Cerebellar cortex (tissue), 1 donor: ENCODE measurements around the gene BMAL1.
"Not testable (repeated sequence)": the region's sequence is repeated elsewhere in the genome, so short reads cannot be mapped to it uniquely, and the experiment has no call there.

ENCODE experiments used
- DNase-seq: peaks from one replicate; pipeline ENCODE4 v3.0.0-alpha.2; 2015; ENCODE audit warnings: low spot score

Gene BMAL1

DNA sequence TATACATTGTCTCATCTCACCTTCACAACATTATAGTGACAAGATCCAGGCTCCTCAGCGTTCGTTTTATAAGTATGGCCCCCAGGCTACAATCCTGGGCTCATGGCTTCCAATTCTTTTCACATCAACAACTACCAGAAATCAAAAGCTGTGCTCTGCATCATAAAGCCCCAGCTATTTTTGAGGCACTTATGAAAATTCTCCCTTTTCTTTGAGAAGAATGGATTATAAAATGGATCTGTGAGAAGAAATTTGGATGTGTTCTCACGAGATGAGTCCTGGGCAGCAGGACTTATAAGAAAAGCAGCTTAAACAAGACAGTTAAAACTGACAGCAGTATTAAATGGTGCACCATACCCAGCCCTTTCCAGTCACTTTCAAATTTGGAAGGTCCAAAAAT lies 105.2 kb downstream of the BMAL1 start:
- no peak for DNase-seq

DNA sequence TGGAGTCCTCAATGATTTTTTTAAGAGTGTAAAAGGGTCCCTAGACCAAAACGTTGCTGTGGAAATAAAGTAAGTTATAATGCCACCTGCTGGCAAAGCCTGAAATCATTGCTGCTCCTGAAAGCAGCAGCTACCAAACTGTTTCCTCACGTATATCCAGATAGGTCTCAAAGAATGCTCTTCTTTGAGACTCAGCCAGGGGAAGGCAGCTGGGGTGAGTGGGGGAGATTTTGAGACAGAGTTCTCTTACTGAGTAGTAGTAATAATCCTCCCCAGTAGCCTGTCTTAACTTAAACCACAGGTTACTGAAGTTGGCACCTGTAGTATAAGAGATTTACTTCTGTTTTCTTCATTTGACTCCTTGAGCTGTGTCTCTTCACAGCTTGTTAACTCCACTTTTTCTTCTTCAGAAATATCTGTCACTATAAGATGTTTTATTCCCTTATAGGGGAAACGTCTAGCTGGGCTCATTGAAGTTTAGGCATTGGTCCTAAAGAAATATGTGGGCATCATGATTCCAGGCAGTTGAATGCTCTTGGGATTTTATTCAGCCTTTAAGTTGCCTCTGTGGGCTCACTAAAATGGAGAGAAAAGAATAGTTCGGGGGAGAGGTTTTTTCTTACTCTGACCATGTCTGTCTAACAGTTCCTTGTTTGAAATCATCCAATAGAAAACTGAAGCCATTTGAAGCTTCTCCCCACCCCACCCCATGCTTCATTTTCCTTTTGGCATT lies 107.5 kb downstream of the BMAL1 start:
- peak; percentile 54 for DNase-seq

GRCh38 chr11:13386567-13386966 lies 109.0 kb downstream of the BMAL1 start:
- DNase-seq = no peak

- DNase-seq = no peak
These were observed 111.2 kb downstream of the BMAL1 start for GRCh38 chr11:13388741-13389140.

- DNase-seq = no peak
These were observed 113.6 kb downstream of the BMAL1 start for GRCh38 chr11:13391217-13391616.

DNA sequence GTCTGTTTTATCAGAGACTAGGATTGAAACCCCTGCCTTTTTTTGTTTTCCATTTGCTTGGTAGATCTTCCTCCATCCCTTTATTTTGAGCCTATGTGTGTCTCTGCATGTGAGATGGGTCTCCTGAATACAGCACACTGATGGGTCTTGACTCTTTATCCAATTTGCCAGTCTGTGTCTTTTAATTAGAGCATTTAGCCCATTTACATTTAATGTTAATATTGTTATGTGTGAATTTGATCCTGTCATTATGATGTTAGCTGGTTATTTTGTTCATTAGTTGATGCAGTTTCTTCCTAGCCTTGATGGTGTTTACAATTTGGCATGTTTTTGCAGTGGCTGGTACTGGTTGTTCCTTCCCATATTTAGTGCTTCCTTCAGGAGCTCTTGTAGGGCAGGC lies 120.7 kb downstream of the BMAL1 start:
- DNase-seq = not testable (repeated sequence)

DNA sequence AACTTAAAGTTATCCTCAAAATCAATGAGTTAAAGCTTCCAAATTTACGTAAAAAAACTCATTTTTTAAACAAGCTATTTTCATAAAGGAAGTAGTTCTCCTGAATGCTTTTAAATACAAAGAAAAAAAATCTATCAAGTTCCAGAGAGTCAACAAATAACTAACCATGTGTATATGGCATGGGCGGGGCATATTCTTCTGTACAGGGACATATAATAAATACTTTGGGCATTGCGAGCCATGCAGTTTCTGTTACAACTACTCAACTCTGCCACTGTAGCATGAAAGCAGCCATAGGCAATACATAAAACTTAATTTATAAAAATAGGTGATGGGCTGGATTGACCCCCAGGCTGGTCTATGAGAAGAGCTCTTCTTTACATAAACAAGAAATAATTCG lies 127.6 kb downstream of the BMAL1 start:
- DNase-seq = no peak

- no peak for DNase-seq
These were observed 137.6 kb downstream of the BMAL1 start for GRCh38 chr11:13415201-13415600.

GRCh38 chr11:13421561-13421960 lies 144.0 kb downstream of the BMAL1 start:
- no peak for DNase-seq

- no peak for DNase-seq
These were observed 145.8 kb downstream of the BMAL1 start for GRCh38 chr11:13423372-13423771.

DNA sequence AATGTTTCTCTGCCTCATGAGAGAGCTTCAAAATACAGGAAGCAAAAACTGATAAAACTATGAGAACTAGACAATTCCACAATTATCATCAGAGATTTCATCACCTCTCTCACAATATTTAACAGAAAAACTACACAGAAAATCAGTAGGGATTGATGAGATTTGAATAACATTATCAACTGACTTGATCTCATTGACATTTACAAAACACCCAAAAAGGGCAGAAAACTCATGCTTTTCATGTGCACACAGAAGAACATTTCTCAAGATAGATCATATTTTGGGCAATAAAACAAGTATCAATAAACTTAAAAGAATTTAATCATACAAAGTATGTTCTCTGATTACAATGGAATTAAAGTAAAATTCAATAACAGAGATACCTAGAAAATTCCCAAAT lies 149.8 kb downstream of the BMAL1 start:
- no peak for DNase-seq

- DNase-seq = no peak
These were observed 151.7 kb downstream of the BMAL1 start for GRCh38 chr11:13429288-13429687.

- DNase-seq = no peak
These were observed 152.2 kb downstream of the BMAL1 start for GRCh38 chr11:13429836-13430235.

DNA sequence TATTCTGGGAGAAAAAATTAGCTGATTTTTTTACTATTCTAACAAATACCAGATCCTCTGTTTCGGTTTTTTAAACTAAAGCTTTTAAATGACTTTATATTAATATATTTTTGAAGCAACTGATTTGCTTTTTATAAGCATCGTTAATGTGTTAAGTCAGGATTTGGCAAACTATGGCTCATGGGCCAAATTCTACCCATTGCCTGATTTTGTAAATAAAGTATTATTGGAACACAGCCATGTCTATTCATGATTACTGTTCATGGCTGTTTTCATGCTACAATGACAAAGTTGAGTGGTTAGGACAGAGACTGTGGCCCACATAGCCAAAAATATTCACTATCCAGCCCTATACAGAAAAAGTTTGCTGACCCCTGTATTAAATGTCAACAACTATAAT lies 155.8 kb downstream of the BMAL1 start:
- no peak for DNase-seq

GRCh38 chr11:13434247-13435205 lies 156.9 kb downstream of the BMAL1 start:
- DNase-seq = no peak

DNA sequence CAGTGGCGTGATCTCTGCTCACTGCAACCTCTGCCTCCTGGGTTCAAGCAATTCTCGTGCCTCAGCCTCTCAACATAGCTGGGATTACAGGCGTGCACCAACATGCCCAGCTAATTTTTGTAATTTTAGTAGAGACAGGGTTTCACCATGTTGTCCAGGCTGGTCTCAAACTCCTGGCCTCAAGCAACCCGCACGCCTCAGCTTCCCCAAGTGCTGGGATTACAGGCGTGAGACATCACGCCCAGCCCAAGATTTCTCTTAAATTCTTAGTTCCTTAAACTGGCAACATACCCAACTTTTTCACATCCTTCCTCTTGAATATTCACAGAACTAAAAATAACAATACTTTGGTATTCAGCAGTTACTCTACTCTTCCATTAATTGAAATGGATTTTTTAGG lies 159.2 kb downstream of the BMAL1 start:
- DNase-seq = not testable (repeated sequence)
